Mucosa of stomach (tissue), 1 donor: ENCODE data around the gene NDUFA13.

Source experiments
- H3K27me3 ChIP-seq: one replicate; pipeline ENCODE4 v1.7.0; 2013; ENCODE audit warnings: mild to moderate bottlenecking, low read length; ENCODE audit not compliant: control insufficient read depth, insufficient read depth
- H3K36me3 ChIP-seq: one replicate; pipeline ENCODE4 v1.7.0; 2013; ENCODE audit warnings: low read length; ENCODE audit not compliant: control insufficient read depth, insufficient read depth
- H3K4me1 ChIP-seq: one replicate; pipeline ENCODE4 v1.7.0; 2013; ENCODE audit warnings: mild to moderate bottlenecking, low read length; ENCODE audit not compliant: control insufficient read depth, insufficient read depth
- H3K4me3 ChIP-seq: one replicate; pipeline ENCODE4 v1.7.0; 2013; ENCODE audit warnings: low read length
- H3K9ac ChIP-seq: one replicate; pipeline ENCODE4 v1.7.0; 2013; ENCODE audit warnings: mild to moderate bottlenecking, low read length, moderate library complexity
- H3K9me3 ChIP-seq: one replicate; pipeline ENCODE4 v1.7.0; 2013; ENCODE audit warnings: mild to moderate bottlenecking, low read length, moderate library complexity; ENCODE audit not compliant: control insufficient read depth
- donor health status: Pancreatic carcinoma.

Gene NDUFA13

DNA sequence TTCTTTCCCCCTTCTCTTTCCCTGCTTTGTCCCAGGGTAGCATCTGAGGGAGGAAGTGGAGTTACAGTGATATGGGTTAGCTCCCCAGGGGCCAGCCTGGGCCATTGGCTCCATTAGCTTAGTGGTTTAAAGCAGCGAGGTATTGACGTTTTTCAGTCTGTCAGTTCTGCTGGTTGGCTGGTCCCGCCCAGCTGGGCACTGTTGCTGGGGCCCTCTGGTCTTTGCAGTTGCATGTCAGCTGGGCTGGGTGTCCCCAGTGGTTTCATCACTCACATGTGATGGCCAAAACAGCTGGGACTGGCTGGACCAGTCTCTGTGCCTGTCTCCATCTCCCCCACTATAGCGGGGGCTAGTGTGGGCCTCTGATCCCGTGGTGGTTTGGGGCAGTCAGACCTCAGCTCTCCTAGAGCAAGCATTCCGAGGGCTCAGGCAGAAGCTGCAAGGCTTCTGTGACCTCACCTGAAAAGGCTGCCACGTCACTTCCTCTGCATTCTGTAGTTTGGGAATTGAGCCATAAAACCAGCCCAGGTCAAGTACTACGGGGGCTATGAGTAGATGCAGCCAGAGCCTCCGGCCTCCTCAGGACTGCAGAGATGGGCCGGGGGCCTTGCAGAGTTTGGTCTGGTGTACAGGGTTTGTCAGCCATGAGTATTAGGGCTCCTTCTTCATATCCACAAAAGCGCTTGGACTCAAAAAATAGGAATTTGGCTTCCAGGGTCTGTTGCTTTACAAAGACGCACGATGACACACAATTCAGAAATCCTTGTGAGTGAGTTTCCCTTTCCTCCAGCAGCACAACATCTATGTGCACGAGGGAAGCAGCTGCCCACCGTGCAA lies 30.6 kb upstream of the NDUFA13 start:
- H3K9ac ChIP-seq, result no peak overlapping the region
- H3K4me1 ChIP-seq, result peaks cover 31% of the 10 kb centered on the region
- H3K9me3 ChIP-seq, result no peaks in the 10 kb centered on the region
- H3K4me3 ChIP-seq, result no peak overlapping the region
- H3K27me3 ChIP-seq, result no peaks in the 10 kb centered on the region
- H3K36me3 ChIP-seq, result no peaks in the 10 kb centered on the region

DNA sequence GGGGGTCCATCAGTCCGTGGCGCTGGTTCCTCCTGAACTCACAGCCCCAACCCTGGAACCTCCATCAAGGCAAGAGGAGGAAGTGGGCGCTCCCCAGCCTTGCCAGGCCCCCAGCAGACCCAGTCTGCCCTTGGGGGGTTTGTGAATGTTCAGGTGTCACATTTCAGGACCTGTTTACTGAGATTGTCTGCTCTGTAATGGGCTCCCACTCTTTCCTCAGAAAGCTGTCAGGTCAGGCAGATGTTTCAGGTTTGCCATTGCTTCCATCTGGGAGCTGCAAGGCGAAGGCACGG lies 30.1 kb upstream of the NDUFA13 start:
- Histone ChIP-seq H3K4me3 (no peak overlapping the region), H3K27me3 (no peaks in the 10 kb centered on the region), H3K36me3 (no peaks in the 10 kb centered on the region), H3K9ac (no peak overlapping the region), H3K9me3 (no peaks in the 10 kb centered on the region), H3K4me1 (peaks cover 31% of the 10 kb centered on the region)

DNA sequence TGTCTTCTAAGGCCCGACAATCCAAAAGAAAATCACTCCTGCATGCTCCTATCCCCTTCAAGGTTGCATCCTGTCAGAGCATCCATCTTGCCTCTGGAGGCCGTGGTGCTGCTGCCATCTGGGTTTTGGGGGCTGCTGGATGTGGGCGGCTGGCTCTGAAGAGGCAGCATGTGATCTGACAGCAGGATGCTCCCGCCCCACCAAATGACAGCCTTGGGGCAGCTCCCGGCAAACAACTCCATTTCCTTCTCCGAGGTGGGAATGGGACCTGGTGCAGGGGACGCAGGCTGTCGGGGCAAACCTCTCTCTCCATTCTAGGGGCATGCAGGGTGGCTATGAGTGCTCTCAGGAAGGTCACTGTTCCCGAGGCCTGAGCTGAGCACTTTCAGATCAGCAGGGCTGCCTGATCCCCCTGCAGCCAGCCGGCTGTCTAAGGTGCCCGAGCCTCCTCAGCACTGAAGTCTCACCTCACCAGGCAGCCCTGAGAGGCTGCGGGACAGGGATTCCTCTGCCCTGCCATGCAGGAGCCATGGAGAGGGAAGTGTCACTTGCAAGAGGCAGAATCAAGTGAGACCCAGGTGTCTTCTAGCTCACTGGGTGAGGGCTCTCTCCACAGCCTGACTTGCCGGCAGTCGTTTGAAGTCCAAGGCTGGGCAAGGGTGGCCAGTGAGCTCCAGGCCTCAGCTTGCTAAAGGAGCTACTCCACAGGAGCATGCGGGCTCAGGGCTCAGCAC lies 29.5 kb upstream of the NDUFA13 start:
- no peaks in the 10 kb centered on the region for H3K36me3 ChIP-seq
- no peak overlapping the region for H3K9ac ChIP-seq
- no peaks in the 10 kb centered on the region for H3K27me3 ChIP-seq
- H3K4me3 ChIP-seq, result no peak overlapping the region
- no peaks in the 10 kb centered on the region for H3K9me3 ChIP-seq
- peaks cover 31% of the 10 kb centered on the region for H3K4me1 ChIP-seq

DNA sequence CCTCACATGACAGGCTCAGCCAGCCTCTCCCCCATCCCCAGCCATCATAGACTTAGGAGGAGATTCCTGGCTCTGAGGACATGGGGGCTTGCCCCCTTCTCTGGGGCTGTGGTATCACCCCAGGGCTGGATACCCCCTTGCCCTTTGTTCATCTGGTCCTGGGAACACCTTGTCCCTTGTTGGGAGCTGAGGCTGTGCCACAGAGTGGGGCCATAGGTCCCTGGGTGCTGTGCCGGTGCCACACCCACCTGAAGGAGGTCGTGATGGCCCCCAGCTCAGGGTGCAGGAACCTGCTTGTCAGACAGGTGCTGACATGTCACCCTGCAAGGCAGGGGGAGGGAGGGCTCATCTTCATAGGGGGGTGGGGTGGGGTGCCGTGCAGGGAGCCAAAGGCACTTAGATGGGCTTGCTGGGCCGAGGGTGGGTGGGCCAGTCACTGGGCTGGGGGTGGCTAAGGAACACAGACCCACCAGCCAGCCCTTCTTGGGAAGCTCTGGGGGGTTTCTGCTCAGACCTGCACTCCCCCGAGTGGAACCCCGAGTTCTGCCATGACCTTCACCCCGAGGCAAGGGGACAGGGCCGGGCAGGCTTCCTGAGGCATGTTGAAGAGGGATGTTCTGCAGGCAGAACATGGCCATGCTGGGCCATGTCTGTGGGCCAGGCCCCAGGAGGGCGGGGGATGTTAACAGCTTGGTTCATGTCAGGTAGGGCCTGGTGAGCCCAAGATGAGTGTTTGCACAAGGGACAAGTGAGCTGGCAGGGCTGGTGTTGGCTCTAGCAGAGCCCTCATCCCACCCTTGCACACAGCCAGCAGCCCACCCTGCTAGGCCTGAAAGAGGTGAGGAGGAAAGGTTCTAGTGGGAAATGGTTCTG lies 28.7 kb upstream of the NDUFA13 start:
- peaks cover 31% of the 10 kb centered on the region for H3K4me1 ChIP-seq

DNA sequence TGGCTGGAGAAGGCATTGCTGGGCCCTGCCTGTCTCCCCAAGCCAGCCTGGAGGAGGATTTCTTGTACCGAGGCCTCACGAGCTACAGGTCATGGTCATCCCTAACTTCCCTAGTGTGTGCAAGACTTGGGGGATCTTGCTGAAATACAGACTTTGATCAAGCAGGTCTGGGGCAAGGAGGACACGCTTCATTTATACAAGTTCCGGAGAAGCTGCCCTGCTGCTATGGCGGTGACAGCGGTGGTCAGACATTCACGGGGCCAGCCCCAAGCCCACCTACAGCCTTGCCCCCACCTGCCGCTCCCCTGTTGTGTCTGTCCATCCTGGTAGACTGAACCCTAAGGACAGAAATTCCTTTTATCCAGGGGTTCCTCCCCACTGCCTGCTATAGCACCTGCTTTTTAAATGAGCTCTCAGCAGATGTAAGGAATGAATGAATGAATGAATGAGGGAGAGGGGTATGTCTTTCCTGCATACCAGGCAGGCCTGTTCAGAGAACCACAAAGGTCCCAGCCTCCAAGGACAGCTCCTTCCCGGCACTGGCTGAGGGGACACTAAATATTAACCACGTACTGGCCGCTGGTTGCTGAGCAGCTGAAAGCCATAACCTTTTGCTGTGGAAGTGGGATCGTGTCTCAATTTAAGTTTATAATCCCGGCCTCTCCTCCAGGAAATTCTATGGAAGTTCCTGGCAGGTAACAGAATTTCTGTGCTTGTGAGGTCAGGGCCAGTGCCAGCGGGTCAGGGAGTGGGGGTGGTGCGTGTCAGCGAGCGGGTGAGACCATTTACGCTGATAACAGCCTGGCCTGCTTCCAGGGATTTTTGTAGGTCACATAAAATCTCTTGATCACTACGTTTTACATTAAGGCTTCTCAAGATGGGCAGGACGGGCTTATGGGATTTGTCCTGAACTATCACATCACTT lies 27.8 kb upstream of the NDUFA13 start:
- Histone ChIP-seq H3K4me1 (peaks cover 31% of the 10 kb centered on the region), H3K9ac (peak overlapping the region; percentile 19), H3K36me3 (no peaks in the 10 kb centered on the region), H3K9me3 (no peaks in the 10 kb centered on the region), H3K4me3 (no peak overlapping the region), H3K27me3 (no peaks in the 10 kb centered on the region)

More for the DNA sequence above, 28.7 kb upstream of the NDUFA13 start:
- Histone ChIP-seq H3K4me3 (no peak overlapping the region), H3K9ac (no peak overlapping the region), H3K27me3 (no peaks in the 10 kb centered on the region), H3K36me3 (no peaks in the 10 kb centered on the region), H3K9me3 (no peaks in the 10 kb centered on the region)

- peaks cover 31% of the 10 kb centered on the region for H3K4me1 ChIP-seq
- no peak overlapping the region for H3K4me3 ChIP-seq
- H3K27me3 ChIP-seq, result no peaks in the 10 kb centered on the region
- H3K9ac ChIP-seq, result peak overlapping the region; percentile 19
- no peaks in the 10 kb centered on the region for H3K36me3 ChIP-seq
- no peaks in the 10 kb centered on the region for H3K9me3 ChIP-seq
Measured at GRCh38 chr19:19488875-19489690, 26.9 kb upstream of the NDUFA13 start.

- no peaks in the 10 kb centered on the region for H3K27me3 ChIP-seq
- H3K4me3 ChIP-seq, result no peak overlapping the region
- no peak overlapping the region for H3K9ac ChIP-seq
- H3K9me3 ChIP-seq, result no peaks in the 10 kb centered on the region
- peaks cover 7% of the 10 kb centered on the region for H3K36me3 ChIP-seq
- H3K4me1 ChIP-seq, result peaks cover 31% of the 10 kb centered on the region
Measured at GRCh38 chr19:19489804-19490204, 26.2 kb upstream of the NDUFA13 start.

DNA sequence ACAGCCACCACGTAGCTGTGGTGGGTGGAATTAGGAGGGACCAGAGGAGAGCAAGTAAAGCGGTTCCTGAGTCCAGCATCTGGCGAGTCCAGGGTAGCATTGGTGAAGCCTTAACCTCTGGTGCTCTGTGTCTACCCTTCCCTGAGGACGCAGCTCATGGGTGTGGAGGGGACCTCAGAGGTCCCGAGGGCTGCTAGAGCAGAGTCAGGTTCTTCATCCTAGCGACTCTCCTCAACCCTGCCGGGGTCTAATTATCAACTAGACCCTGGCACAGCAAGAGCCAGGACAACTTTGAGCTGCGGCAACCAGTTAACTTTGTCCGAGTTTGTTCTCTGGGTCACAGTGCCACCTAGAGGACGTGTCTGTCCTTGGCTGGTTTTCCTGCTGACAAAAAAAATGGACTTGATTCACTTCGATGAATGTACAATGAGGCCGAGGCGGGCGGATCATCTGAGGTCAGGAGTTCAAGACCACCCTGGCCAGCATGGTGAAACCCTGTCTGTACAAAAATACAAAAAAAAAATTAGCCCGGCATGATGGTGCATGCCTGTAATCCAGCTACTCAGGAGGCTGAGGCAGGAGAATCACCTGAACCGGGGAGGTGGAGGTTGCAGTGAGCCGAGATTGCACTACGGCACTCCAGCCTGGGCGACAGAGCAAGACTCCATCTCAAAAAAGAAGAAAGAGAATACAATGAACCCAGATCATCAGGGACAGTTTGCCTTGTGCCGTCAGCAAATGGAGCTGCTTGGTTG lies 25.6 kb upstream of the NDUFA13 start:
- Histone ChIP-seq H3K36me3 (peaks cover 8% of the 10 kb centered on the region), H3K4me3 (no peak overlapping the region), H3K4me1 (peaks cover 31% of the 10 kb centered on the region), H3K27me3 (no peaks in the 10 kb centered on the region), H3K9ac (no peak overlapping the region), H3K9me3 (no peaks in the 10 kb centered on the region)

- Histone ChIP-seq H3K27me3 (no peaks in the 10 kb centered on the region), H3K36me3 (peaks cover 13% of the 10 kb centered on the region), H3K9me3 (no peaks in the 10 kb centered on the region), H3K4me1 (peaks cover 31% of the 10 kb centered on the region), H3K9ac (no peak overlapping the region), H3K4me3 (no peak overlapping the region)
Measured at GRCh38 chr19:19491321-19492025, 24.6 kb upstream of the NDUFA13 start.

DNA sequence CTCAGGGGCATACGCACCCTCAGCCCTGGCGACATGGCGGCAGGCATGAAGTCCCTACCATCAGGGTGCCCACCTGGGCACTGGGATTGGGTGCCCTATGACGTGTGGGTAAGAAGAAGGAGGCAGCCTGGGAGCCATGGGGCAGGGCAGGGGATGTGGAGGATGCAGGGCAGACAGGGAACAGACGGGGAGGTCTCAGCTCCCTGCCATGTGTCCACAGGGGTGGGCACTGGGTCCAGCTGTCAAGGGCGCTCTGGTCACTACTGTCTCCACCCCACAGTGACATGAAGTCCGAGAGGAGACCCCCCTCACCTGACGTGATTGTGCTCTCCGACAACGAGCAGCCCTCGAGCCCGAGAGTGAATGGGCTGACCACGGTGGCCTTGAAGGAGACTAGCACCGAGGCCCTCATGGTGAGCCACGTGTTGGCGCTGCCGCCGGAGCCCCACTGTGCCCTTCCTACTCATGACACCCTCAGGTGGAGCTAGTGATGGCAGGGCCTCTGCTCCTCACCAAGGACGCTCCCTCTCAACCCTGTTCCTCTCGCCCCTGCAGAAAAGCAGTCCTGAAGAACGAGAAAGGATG lies 23.9 kb upstream of the NDUFA13 start:
- peaks cover 31% of the 10 kb centered on the region for H3K4me1 ChIP-seq
- no peaks in the 10 kb centered on the region for H3K27me3 ChIP-seq
- peaks cover 18% of the 10 kb centered on the region for H3K36me3 ChIP-seq
- H3K9me3 ChIP-seq, result no peaks in the 10 kb centered on the region
- no peak overlapping the region for H3K4me3 ChIP-seq
- no peak overlapping the region for H3K9ac ChIP-seq
